ENCODE data around the gene COG1. TPM values are rescaled to one million over a fixed set of nuclear protein-coding genes. Genes with fewer than 3 reads are reported as not detected.

Gene COG1
- total RNA-seq, 1 experiment from 2014 or later = 26.5 TPM

DNA sequence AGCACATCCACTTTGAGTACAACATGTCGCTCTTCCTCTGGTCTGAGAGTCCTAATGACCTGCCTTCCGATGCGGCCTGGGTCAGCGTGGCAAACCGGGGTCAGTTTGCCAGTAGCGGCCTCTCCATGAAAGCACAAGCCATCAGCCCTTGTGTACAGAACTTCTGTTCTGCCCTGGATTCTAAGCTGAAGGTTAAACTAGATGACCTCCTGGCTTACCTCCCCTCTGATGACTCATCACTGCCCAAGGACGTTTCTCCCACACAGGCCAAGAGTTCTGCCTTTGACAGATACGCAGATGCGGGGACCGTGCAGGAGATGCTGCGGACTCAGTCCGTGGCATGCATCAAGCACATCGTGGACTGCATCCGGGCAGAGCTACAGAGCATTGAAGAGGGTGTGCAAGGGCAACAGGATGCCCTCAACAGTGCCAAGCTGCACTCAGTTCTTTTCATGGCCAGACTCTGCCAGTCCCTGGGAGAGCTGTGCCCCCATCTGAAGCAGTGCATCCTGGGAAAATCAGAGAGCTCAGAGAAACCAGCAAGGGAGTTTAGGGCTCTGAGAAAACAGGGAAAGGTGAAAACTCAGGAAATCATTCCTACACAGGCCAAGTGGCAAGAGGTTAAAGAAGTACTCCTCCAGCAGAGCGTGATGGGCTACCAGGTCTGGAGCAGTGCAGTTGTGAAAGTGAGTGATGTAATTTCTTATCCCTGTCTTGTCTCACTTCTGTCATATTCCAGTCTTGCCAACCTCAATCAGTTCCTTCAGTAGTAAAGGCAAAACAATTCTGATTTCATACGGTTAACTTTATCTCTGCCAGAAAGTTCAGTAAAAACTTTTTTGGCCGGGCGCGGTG lies 8.6 kb downstream of the COG1 start:
- Histone ChIP-seq H3K79me1 (ENCODE audit: insufficient read depth, low read depth, low read length, poor library complexity, severe bottlenecking) (no peaks in the 10 kb centered on the region), H2AK5ac (ENCODE audit: insufficient read length, low read length) (no peak overlapping the region), H3K9ac (ENCODE audit: extremely low read depth, insufficient read length, low read length) (no peak overlapping the region), H3K27ac (ENCODE audit: insufficient read length, low read depth, low read length) (no peak overlapping the region), H4K8ac (replicated peaks; ENCODE audit: insufficient read length, low read depth, low read length) (no peak overlapping the region), H2BK15ac (ENCODE audit: low read depth, low read length) (no peak overlapping the region), H3K9me3 (ENCODE audit: control insufficient read depth, low read depth, low read length) (no peaks in the 10 kb centered on the region), H3K56ac (ENCODE audit: insufficient read length, low read depth, low read length) (no peak overlapping the region), H4K5ac (ENCODE audit: insufficient read length, low read depth, low read length) (no peak overlapping the region), H3K14ac (ENCODE audit: insufficient read depth, low read length) (no peak overlapping the region), H3K27me3 (ENCODE audit: insufficient read depth, low read length) (no peaks in the 10 kb centered on the region), H3K23ac (ENCODE audit: insufficient read length, low read depth, low read length) (no peak overlapping the region), H3K79me2 (ENCODE audit: insufficient read depth, low read length) (no peaks in the 10 kb centered on the region), H3K23me2 (ENCODE audit: insufficient read length, low read depth, low read length, poor library complexity, severe bottlenecking) (no peaks in the 10 kb centered on the region), H4K91ac (ENCODE audit: insufficient read length, low read depth, low read length) (no peak overlapping the region), H2BK120ac (ENCODE audit: low read depth, low read length, poor library complexity, severe bottlenecking) (no peak overlapping the region), H3K4ac (ENCODE audit: low read depth, low read length) (no peak overlapping the region), H2BK20ac (ENCODE audit: low read depth, low read length, poor library complexity, severe bottlenecking) (no peak overlapping the region), H4K20me1 (ENCODE audit: control insufficient read depth, insufficient read depth, insufficient read length) (no peaks in the 10 kb centered on the region), H2BK5ac (ENCODE audit: insufficient read length, low read length) (no peak overlapping the region), H3K18ac (ENCODE audit: insufficient read length, low read depth, low read length) (no peak overlapping the region), H3T11ph (ENCODE audit: low read length) (no peak overlapping the region), H2AFZ (ENCODE audit: low read length) (no peak overlapping the region), H2BK12ac (ENCODE audit: insufficient read length, low read depth, low read length) (no peak overlapping the region), H3K4me2 (ENCODE audit: insufficient read depth, insufficient read length, low read length) (no peak overlapping the region), H3K4me1 (ENCODE audit: insufficient read depth, low read length) (no peaks in the 10 kb centered on the region)
- H3K27ac Mint-ChIP-seq = no peak overlapping the region; a peak in 1 of 7 replicates
- TF ChIP-seq, protein P1, sequence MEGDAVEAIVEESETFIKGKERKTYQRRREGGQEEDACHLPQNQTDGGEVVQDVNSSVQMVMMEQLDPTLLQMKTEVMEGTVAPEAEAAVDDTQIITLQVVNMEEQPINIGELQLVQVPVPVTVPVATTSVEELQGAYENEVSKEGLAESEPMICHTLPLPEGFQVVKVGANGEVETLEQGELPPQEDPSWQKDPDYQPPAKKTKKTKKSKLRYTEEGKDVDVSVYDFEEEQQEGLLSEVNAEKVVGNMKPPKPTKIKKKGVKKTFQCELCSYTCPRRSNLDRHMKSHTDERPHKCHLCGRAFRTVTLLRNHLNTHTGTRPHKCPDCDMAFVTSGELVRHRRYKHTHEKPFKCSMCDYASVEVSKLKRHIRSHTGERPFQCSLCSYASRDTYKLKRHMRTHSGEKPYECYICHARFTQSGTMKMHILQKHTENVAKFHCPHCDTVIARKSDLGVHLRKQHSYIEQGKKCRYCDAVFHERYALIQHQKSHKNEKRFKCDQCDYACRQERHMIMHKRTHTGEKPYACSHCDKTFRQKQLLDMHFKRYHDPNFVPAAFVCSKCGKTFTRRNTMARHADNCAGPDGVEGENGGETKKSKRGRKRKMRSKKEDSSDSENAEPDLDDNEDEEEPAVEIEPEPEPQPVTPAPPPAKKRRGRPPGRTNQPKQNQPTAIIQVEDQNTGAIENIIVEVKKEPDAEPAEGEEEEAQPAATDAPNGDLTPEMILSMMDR (conservative IDR thresholded peaks at IDR 0.05) = no peak
- WGBS (ENCODE audit: extremely low coverage, insufficient read length, low lambda C conversion rate) = no CpG with 5 or more reads among the region's 19 CpGs
- H3K4me3 Mint-ChIP-seq = no peak overlapping the region
- H3K27me3 Mint-ChIP-seq (ENCODE audit: low read depth) = no peaks in the 10 kb centered on the region
- peaks cover 58 to 95% (median 91%) of the 10 kb centered on the region in 3 experiments; a peak in 6 of 7 replicates for H3K36me3 Mint-ChIP-seq (ENCODE audit: insufficient read depth in 1 of 3, low read depth in 3 of 3)
- H3K9me3 Mint-ChIP-seq = no peaks in the 10 kb centered on the region; a peak in 1 of 5 replicates
- H3K4me1 Mint-ChIP-seq = peaks cover 4 to 5% of the 10 kb centered on the region in 2 experiments; a peak in 3 of 4 replicates
- no peak for DNase-seq
